PFSK-1 (cell line): ENCODE data around the gene FBN3.

ENCODE experiments used
- POLR2AphosphoS5 ChIP-seq: IDR thresholded peaks from 2 replicates; pipeline ENCODE4 v1.6.1; 2012; ENCODE audit warnings: low read depth, mild to moderate bottlenecking, control low read depth, low read length, moderate library complexity
- REST ChIP-seq, 2 experiments: IDR thresholded peaks; 2 replicates each; pipeline versions ENCODE4 v1.6.1 to v1.8.0; 2011 to 2012; ENCODE audit warnings: low read depth in 2 of 2, low read length in 2 of 2, control low read depth in 1 of 2, inconsistent platforms in 1 of 2, mild to moderate bottlenecking in 1 of 2, moderate library complexity in 1 of 2; ENCODE audit not compliant: insufficient read depth in 1 of 2
- SIN3A ChIP-seq: IDR thresholded peaks from 2 replicates; pipeline ENCODE4 v1.6.1; 2012; ENCODE audit warnings: mild to moderate bottlenecking, low read length, moderate library complexity, borderline replicate concordance; ENCODE audit not compliant: insufficient read depth
- TAF1 ChIP-seq: IDR thresholded peaks from 2 replicates; pipeline ENCODE4 v1.6.1; 2012; ENCODE audit warnings: low read length, control low read depth, borderline replicate concordance; ENCODE audit not compliant: insufficient read depth

- TF ChIP-seq POLR2AphosphoS5: no peak
- TF ChIP-seq TAF1: no peak
- TF ChIP-seq REST (IDR thresholded peaks at IDR 0.05; ENCODE audit: insufficient read depth in 1 of 2, low read depth in 2 of 2, low read length in 2 of 2): no peak
- TF ChIP-seq SIN3A: no peak
Observed at GRCh38 chr19:8141726-8142512, 7.5 kb downstream of the FBN3 start.
